IPS DF 4.7 (cell line): ENCODE results near the gene PYGO1.
"Not testable (repeated sequence)": the region's sequence is repeated elsewhere in the genome, so short reads cannot be mapped to it uniquely, and the experiment has no call there.

ENCODE experiments used
- DNase-seq: peaks from one replicate; pipeline ENCODE4 v3.0.0-alpha.2; 2013; ENCODE audit warnings: low spot score; ENCODE audit errors: extremely low read depth

Gene PYGO1

DNA sequence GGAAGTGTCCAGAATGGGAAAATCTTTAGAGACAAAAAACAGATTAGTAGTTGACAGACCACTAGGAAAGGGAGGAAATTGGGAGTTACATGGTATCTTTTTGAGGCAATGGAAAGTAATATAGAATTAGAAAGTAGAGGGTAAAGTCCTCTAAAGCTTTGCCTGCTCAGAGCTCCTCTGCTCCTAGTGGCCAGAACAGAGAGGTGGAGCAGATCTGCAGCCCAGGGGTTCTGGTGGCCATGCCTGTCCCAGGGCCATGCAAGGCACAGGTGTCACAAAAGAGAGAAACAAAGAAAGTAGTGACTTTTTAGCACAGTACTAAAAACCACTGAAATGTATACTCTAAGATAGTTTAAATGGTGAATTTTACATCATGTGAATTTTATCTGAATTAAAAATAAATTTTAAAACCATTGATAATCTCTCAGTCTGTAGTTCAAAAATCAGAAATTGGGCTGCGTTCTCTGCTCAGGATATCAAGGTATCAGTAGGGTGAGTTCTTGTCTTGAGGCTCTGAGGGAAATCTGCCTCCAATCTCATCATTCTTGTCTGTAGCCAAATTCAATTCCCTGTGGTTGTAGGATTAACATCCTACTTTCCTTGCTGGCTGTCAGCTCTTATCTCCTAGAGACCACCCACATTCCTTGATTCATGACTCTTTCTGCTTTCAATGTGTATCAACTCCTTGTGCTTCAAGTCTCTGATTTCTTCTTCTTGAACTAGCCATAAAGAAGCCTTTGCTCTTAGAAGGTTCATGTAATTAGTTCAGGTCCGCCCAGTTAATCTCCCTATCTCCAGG lies 23.6 kb downstream of the PYGO1 start:
- no peak for DNase-seq

DNA sequence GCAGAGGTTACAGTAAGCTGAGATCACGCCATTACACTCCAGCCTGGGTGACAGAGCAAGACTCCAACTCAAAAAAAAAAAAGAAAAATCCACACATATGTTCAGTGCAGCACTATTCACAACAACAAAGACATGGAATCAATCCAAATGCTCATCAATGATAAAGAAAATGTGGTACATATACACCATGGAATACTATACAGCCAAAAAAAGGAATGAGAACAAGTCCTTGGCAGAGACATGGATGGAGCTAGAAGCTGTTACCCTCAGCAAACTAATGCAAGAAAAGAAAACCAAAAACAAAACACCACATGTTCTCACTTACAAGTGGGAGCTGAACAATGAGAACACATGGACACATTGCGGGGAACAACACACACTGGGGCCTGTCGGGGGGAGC lies 25.5 kb downstream of the PYGO1 start:
- no peak for DNase-seq

DNA sequence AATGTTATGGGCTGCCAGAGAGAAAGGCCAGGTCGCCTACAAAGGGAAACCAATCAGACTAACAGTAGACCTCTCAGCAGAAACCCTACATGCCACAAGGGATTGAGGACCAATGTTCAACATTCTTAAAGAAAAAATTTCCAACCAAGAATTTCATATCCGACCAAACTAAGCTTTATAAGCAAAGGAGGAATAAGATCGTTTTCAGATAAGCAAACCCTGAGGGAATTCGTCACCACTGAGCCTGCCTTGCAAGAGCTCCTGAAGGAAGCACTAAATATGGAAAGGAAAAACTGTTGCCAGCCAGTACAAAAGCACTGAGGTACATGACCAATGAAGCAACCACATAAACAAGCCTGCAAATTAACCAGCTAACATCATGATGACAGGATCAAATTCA lies 33.1 kb downstream of the PYGO1 start:
- DNase-seq, result no peak

DNA sequence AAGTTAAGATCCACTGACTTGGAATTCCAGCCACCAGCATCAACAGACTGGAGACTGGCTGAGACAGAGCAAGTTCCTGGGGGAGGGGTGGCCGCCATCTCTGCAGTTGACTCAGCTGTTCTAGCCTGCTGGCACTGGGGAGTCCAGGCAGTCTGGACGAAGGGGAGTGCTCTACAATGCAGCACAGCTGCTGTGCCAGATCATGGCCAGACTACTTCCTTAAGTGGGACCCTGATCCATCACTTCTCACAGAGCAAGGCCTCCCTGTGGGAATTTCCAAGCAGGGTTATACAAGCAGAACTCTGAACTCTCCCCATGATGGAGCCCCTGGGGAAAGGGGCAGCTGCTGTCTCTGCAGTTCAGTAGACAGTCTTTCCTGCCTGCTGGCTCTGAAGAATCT lies 35.2 kb downstream of the PYGO1 start:
- DNase-seq, result peak; percentile 9

DNA sequence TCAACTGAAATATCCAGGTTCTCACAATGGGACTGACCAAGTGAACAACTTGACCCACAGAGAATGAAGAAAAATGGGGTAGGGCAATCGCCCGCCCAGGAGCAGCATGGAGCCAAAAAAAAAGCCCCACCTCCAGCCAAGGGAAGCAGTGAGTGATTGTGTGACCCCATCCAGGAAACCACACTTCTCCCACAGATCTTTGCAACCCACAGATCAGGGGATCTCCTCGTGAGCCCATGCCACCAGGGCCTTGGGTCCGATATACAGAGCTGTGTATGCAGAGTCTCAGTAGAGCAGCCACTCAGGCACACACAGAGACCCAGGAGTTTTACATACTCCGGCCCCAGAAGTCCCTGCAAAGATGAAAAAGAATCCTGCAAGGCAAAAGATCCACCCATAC lies 35.7 kb downstream of the PYGO1 start:
- DNase-seq, result no peak

DNA sequence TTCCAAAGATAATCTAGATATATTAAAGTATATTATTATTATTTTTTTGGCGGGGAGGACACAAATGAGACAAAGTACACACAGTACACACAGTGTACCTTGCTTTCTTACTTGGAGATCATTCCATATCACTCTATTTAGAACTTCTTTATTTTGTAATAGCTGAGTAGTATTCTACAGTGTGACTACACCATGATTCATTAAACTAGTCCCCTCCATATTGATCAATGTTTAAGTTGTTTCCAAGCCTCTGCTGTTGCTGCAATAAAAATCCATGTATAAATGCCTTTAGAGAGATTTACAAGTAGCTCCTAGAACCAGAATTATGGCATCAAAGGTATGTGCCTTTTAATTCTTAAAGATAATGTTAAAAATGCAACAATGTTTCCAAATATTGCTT lies 38.8 kb downstream of the PYGO1 start:
- DNase-seq, result no peak

DNA sequence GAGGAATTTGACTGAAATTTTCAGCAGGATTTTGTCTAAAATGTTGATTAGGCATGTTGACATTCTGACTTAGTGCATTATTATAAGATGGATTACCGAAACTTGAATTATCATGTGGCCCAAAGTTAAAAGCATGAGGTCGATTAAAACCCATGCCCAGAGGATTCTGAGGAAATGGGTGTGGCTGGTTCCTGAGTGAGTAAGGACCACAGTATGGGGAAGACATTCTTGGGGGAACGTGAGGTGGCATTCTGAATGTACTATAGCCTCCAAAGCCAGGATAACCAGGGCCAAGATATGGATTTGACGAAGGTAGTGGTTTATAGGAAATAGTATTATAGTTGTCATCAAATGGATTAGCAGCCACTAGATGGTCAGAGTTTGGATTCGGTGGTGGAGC lies 41.4 kb downstream of the PYGO1 start:
- DNase-seq, result no peak

DNA sequence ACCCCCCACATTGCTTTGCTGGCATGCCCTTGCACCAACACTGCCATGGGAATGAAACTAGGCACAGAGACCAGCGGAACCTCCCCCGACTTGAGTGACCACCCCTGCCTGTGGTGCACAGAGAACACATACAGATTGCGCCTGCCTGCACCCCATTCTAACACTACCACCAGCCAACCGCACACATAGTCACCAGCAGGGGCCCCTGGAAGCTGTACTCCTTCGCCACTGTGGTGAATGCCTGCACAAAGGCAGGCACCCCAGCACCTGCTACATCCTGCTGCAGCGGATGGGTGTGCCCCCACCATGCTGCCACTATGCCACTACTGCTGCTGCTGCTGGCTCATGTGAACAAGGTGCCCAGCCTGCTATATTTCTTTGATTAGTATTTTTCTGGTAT lies 52.7 kb downstream of the PYGO1 start:
- no peak for DNase-seq

DNA sequence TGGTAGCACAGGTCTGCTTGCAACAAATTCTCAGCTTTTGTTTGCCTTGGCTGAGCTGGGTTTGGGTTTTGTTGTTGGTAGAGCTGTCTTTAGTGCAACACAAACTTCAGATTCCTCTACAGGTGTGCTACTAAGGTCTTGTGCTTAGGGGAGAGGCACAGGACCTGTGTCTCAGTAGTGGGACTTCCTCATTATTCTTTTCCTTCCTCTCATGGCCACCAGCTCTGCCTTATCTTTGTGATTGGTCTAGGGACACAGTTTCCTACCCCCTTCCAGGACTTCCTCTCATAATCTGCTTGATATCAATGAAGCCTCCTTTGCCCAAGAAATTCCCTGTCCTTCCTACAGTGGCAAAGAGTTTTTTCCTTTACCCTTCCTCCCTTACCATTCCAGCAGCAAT lies 55.2 kb downstream of the PYGO1 start:
- DNase-seq, result no peak

DNA sequence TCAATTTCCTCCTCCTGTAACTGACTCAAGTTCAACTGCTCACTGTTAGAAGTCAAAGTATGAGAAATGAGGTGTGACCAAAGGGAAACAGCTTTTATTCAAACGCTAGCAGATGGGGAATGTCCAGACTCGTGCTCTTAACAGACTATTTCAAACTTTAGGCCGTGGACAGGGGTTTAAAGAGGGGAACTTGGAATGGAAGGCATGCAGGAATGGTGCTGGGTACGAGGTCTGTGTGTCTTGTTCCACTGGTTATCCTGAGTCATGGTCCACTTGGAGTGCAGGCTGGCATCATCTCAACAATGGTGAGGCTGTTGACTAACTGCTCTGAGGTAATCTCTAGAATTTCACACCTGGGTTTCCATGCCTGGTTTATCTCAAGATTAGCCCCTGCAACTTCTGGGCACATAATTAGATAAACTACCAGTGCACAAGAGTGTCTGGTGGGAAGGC lies 57.3 kb downstream of the PYGO1 start:
- no peak for DNase-seq

DNA sequence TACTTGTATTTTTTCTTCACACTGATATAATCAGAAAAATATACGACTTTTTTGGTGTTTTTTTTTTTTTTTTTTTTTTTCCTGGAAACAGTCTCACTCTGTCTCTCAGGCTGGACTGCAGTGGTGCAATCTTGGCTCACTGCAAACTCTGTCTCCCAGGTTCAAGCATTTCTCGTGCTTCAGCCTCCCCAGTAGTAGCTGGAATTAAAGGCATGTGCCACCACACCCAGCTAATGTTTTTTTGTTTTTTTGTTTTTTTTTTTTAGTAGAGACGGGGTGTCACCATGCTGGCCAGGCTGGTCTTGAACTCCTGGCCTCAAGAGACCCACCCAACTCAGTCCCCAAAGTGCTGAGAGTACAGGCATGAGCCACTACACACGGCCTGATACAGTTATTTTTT lies 59.3 kb downstream of the PYGO1 start:
- no peak for DNase-seq

DNA sequence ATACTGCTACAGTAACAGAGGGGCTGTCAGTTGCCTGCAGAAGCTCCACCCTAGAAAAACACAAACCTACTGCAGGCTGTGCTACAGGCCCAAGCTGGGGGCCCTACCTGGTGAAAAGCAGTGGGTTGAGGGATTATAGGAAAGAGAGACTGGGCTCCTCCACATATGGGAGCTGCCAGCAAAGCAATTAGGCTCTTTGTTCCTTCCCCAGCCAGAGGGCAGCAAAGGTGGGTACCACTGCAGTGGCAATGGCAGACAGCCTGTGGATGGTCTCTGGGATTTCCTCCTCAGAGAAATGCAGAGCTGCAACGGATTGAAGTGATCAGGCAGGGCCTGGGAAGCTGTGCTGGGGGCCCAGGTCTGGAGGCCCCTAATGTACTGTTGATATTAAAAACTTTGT lies 61.0 kb downstream of the PYGO1 start:
- no peak for DNase-seq

DNA sequence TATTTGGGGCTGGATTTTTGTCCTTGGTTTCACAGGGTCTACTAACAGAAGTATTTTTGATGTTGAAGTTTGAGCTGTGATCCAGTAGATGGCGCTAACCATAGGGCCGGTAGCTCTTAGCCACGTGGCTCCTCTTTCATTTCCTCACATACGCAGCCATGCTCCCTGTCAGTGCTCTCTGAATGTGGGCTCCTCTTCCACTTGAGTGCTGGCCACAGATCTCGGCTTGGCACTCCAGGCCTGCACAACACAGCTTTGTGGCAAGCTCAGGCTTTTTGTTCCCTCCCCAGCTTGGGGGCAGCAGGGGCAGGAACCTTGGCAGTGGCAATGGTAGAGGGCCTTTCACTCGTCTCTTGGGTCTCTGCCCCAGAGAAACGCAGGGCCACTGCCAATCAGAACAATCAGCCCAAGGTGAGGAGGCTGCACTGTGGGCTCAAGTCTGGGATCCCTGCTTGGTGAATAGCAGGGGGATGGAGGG lies 61.5 kb downstream of the PYGO1 start:
- DNase-seq, result no peak

DNA sequence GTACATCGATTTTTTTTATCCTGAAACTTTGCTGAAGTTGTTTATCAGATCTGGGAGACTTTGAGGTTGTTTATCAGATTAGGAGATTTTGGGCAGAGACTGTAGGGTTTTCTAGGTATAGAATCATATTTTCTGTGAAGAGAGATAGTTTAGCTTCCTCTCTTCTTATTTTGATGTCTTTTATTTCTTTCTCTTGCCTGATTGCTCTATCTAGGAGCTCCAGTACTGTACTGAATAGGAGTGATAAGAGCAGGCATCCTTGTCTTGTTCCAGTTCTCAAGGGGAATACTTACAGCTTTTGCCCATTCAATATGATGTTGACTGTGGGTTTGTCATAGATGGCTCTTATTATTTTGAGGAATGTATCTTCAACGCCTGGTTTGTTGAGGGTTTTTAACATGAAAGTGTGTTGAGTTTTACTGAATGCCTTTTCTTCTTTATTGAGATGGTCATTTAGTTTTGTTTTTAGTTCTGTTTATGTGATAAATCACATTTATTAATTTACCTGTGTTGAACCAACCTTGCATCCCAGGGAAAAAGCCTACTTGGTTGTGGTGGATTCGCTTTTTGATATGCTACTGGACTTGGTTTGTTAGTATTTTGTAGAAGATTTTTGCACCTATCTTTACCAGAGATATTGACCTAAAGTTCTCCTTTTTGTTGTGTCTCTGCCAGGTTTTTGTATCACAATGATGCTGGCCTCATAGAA lies 65.2 kb downstream of the PYGO1 start:
- no peak for DNase-seq

DNA sequence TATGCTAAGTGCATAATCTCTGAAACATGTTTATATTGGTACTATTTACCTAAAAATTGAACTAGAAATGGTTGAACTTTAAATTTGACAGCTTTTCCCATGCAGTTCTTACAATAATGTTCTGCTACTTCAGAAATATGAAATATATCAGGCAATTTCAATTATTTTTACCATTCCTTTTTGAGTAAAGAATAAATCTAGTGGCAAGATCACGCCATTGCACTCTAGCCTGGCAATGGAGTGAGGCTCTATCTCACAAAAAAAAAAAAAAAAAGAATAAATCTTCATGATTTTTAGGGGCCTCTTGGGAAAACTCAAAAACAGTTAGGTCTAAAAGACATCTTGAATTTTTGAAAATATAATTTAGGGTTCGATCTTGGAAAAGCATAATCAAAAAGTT lies 69.5 kb downstream of the PYGO1 start:
- no peak for DNase-seq

DNA sequence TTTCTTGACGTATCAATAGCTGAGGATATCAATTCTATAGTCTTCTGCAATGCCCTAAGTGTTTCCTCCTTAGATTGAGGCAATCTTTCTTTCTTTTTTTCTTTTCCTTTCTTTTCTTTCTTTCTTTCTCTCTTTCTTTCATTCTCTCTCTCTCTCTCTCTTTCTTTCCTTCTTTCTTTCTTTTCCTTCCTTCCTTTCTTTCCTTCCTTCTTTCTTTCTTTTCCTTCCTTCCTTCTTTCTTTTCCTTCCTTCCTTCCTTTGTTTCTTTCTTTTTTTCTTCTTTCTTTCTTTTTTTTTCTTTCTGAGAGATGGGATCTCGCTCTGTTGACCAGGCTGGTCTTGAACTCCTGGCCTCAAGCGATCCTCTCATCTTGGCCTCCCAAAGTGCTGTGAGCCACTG lies 70.1 kb downstream of the PYGO1 start:
- DNase-seq, result no peak

DNA sequence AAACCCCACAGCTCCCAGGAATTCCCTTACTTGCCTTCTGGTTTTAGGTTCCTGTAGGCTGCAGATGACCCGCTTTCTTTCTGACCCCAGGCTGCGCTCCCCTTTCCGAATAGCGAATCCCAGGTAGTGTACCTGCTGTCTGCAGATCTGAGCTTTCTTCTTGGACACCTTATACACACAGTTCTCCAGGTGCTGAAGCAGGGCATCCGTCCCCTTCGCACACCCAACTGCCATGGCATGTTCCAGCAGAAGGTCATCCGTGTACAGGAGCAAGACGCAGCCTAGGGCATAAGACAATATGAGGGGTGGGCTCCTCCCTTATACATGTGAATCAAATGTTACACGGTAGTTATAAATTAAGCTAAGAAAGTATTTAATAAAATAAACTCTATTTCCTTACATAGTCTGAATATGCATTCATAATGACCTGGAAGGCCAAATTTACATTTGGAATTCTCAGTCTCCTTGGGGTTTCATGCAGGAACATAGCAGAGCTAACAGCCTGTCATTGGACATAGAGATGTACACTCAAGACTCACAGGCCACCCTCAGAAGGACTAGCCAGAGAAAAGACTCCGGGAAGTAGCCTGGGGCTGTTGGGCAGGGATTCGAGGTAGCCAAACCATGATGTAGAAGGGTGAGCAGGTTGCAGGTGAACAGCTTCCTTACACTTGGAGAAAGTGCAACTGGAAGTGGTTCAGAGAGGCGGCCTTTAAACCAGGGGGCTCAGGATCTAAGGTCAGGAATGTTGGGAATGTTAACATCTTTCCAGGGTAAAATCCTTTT lies 72.0 kb downstream of the PYGO1 start:
- DNase-seq, result no peak

DNA sequence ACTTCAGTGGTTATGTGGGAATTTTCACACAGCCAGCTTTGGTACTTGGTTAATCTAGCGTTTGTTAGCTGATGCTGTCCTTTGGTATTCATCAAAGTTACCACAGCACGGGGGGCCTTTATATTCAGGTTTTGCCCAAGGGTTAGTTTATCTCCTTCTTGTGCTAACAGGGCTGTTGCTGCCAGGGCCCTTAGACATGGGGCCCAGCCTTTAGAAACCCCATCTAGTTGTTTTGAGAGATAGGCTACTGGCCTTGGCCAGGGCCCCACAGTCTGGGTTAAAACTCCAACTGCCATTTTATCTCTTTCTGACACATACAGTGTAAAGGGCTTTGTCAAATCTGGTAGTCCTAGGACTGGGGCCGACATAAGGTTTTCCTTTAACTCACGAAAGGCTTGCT lies 72.7 kb downstream of the PYGO1 start:
- DNase-seq, result no peak

DNA sequence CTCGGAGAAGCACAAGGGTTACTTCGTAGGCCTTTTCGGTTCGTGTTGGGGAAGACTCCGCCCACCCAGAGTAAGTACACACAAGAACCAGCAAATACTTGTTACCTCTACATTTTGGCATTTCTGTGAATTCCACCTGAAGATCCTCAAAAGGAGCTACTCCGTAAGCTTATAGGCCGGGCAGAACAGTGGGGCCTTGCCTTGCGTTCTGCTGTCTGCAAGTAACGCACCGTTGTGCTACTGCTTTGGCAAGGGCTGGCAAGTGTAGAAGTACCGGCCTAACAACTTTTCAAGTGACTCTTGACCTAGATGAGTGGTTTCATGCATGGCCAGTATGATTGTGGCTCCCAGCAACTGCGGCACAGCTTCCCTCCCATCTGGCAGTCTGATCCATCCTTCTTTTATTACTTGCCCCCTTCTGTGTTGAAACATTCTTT lies 73.7 kb downstream of the PYGO1 start:
- no peak for DNase-seq

DNA sequence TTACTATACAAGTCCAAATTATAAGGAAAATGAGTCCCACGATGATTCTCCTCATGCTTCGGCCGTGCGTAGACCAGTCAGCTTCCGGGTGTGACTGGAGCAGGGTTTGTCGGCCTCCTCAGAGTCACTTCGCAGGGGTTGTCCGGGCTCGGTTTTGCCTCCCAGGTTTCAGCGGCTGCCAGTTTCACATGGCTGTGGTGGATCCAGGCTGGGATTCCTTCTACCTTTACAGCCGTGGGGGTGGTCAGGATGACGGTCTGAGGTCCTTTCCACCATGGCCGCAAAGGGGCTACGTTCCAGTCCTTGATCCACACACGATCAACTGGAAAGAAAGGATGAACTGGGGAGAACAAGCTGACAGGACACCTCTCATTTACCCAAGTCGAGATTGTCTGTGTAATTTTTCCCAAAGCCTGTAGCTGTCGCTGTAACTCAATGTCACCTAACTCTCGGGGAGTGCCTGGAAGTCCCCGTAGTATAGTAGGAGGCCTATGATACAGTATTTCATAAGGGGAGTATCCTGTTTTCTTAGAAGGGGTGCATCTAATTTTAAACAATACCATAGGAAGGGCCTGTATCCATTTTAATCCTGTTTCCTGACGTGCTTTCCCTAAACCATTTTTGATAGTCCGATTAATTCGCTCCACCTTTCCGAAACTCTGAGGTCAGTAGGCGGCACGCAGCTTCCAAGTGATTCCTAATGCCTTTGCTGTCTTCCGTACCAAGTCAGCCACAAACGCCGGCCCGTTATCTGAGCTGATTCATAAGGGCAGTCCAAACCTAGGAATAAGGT lies 74.3 kb downstream of the PYGO1 start:
- DNase-seq, result not testable (repeated sequence)

DNA sequence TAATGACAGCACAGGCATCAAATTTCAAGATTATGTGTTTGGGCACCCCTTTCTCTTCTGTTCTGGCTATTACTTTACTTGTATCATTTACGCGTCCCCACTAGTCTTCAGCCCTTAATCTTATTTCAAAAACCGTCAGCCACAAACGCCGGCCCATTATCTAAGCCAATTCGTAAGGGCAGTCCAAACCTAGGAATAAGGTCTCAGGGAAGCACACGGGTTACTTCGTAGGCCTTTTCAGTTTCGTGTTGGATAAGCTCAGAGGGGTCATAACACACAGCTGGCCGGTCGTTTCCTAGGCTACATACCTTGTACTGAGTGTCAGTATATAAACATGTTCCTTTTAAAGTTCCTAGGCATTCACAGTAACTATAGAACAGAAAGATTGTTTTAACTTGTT lies 75.0 kb downstream of the PYGO1 start:
- DNase-seq, result no peak
